Activated CD8-positive, alpha-beta memory T cell treated with anti-CD3 and anti-CD28 coated beads for 48 hours (primary cell): Measurements from ENCODE around the gene SPHK2.
"Not testable (repeated sequence)": the region's sequence is repeated elsewhere in the genome, so short reads cannot be mapped to it uniquely, and the experiment has no call there.

Experiments
- DNase-seq, 3 experiments: peaks; one replicate each; pipeline ENCODE4 v3.0.0-alpha.2; 2020; ENCODE audit warnings: low read depth in 2 of 3, low spot score in 2 of 3

Gene SPHK2

DNA sequence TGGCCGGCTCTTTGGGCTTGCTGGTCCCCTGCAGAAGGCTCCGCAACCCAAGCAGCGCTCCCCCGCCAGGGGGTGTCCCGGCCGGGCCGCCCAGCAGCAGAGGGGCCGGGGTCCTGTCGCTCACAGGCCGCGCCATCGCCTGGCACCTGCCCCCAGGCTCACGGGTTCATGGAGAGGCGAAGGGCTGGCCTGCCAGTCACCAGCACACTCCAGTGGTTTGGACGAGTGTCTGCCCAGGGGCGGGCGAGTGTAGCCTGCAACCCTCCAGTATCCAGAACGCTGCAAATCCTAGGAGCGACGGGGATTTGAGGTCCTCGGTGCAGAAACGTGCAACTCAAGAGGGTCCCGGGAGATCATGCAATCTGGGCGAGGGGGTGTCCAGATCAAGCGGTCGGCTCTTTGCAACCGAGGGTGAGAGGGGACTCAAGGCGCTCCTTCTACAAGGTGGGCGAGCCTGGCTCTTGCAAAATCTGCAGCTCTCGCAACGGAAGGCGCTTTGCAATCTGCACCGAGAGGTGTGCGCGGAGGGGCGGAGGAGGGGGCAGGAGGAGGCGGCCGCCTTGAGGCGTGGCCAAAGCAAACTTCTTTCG is 17.6 kb downstream of the SPHK2 start, which contains the start of gene DBP:
Gene DBP, minus strand, starts transcription at position 521 of the 590 bp plus-strand sequence. Its CDS starts 385 bp downstream, at position 136.
- DNase-seq: no peak

DNA sequence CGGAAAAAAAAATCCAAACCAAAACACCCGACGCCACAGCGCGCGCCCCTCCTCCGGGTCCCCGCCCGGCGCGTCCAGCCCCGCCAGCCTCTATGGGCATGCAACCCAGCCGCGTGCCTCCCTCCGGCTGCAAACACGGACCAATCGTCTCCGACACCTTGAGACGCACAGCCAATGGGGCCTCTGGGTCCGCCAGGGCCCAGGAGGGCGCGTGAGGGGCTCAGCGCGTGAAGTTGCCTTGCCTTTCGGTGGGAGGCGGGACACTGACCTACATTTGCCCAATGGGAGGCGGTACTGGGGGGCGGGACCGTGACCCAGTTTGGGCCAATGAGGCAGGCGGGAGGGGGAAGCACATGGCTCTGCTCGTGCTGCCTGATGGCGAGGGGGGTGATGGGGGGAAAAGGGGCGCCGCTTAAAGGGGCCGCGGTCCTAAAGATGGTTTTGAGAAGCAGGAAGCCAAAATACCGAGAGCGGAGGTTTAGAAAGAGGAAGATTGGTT is 18.2 kb downstream of the SPHK2 start:
- peak; percentile 92 to 97 (median 92) for DNase-seq

DNA sequence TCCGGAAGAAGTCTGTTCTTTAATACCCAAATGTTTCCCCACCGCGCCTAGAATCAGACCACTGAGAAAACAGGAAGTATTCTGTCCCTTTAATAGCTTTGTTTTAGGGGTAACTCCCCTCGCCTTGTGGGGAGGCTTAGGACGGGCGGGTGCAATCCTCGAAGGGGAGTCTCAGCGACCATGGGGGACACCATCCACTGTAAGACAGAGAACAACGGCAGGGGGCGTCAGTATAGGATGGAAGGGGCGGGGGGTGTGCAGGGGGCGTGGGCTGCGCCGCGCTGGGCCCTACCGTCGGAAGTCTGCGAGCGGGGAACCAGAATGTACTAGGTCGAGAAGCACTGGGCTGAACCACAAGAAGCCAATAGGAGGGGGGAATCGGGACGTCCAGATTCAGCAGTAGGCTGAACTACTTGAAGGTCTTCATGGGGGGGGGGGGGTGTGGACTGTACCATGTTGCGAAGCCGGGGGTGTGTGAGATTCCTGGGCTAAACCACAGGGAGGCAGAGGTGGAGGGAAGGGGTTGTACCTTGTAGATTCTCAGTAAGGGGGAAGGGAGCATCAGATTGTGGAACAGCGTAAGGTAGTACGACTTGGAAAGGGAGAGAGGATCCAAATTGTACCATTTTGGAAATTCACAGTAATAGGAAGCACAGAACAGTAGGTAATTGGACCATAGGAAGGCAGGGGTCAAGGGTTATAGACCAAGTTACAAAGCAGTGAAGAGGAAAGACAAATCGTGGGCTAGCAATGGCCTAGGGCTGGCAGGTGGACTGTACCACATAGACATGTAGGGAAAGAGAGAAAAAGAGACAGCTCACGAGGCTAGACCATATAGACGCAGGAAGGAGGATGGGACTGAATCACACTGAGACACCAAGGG is 18.9 kb downstream of the SPHK2 start:
- peak in 1 of 3 experiments; percentile 52 for DNase-seq

DNA sequence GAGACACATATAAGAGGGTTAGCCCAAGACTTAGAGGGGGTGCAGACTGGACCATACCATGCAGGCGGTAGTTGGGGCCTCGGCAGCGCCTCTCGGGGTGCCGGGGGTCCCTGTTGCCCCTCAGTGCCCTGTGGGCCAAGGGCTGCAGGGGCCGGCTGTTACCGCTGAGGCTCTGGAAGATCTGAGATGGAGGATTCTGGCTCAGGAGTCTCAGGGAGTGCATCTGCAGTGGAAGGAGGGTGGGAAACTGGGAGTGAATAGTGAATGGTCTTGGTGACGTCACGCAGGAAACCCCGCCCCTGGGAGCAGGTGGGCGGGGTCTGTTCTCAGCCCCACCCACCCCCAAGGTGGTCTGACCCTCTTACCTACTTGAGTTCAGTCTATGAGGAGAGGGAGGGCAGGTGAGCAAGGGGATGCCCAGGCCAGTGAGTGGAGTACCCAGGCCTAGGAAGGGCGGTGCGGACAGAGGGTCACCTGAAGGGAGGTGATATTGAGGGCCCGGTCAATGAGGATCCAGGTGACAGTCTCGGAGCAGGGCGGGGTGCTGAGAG is 19.6 kb downstream of the SPHK2 start:
- DNase-seq: no peak

DNA sequence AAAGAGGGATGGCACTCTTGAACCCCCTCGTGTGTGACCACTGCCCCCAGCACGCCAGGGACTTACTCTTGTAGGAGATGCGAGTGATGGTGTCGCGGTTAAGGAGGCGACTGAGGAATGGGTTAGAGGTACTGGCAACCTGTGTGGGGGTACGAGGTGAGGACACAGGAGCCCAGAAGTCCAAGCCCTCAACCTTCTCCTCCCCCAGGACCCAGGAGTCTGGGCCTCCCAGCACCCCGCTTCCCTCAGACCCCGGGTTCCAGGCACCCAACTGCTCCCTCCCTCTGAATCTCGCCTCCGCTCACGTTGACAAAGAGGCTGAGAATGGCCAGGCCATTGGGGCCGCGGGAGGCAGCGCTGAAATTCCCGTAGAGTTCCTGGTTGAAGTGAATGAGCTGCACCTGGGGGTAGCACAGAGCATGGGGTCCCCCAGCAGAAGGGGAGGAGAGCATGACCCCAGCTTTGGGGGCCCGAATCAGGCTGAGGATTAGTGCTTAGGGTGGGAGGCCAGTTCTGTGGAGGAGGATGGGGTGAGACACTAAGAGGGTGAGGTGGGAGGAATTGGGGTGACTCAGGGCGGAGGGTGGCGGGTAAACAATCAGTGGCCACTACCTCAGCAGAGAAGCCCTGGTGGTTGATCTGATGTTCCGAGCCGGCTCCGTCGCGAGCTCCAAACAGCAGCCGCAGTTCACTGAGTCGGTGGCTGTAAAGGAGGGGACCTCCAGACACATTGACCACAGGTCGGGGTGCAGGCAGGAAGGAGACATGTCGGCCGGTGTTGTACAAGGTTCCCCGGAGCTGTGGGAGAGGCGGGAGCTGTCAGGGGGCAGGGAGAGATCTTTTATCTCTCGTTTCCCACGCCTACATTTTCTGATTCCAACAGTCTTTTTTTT is 20.4 kb downstream of the SPHK2 start:
- no peak for DNase-seq

DNA sequence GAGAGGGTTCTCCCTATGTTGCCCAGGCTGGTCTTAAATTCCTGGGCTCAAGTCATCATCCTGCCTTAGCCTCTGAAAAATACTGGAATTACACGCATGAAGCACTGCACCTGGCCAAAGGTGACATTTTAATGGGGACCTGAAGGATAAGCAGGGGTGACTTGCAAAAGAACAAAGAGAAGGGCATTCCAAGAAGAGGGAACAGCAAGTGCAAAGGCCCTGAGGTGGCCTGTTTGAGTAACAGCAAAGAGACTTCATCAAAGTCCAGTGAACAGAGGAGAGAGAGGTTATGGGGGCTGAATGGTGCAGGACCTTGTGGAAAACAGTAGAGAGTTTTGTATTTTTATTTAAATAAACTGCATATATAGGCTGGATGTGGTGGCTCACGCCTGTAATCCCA is 22.5 kb downstream of the SPHK2 start:
- DNase-seq: no peak

DNA sequence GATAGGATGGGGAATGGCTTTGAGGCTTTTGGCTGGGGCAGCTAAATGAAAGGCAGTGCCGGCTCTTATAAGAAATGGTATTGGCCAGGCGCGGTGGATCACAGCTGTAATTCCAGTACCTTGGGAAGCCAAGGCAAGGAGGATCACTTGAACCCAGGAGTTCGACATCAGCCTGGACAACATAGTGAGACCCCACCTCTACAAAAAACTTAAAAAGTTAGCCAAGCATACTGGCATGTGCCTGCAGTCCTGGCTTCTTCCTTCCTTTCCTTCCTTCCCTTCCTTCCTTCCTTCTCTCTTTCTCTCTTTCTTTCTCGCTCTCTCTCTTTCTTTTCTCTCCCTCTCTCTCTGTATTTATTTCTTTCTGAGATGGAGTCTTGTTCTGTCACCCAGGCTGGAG is 23.6 kb downstream of the SPHK2 start:
- no peak for DNase-seq

DNA sequence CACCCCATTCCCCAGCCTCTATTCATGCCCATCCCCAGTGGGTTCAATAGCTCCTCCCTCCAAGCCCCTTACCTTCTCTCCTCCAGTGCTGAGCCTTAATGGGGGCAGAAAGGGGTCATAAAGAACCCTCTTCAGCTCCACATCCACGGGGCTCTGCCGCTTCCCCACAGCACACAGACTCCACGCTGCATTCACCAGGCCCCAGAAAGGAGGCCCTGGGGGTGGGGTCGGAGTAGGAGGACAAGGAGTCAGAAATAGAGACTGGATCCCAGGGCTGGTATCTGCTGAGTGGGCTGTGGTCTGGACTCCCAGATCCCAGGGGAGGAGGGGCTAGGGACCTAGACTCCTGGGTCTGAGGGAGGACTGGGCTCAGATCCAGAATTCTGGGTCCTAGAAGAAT is 25.0 kb downstream of the SPHK2 start:
- DNase-seq: no peak

DNA sequence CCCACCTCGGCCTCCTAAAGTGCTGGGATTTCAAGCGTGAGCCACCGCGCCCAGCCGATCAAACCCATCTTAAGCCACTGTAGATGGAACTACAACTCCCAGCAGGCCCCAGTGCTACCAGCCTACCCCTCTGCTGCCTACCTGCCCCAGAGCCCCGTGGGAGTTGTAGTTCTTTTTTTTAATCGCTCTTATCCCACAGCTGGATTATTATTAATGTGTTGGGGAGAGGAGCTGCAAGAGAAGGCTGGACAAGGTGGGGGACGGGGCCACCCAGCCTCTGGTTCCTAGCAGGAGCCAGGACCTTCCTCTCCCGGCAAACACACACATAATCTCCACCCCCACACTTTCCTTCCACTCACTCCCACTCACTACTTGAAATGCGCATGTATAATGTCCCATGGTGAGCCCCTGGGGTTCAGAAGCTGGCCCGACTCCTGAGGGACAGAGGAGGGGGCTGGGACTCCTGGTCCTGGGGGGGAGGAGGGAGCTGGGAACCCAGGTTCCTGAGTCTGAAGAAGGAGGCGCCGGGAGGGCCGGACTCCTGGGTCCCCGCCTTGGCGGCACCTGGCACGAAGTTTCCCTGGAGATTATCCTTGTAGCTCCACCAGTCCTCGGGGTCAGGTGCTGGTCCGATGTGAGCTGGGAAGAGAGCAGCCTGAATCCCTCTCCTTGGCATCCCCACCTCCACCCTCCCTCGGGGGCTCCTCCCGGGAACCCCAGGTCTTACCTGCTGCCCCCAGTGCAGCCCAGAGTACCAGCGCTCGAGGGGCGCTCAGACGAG is 25.7 kb downstream of the SPHK2 start:
- DNase-seq: peak in 2 of 3 experiments; percentile 44 to 51

DNA sequence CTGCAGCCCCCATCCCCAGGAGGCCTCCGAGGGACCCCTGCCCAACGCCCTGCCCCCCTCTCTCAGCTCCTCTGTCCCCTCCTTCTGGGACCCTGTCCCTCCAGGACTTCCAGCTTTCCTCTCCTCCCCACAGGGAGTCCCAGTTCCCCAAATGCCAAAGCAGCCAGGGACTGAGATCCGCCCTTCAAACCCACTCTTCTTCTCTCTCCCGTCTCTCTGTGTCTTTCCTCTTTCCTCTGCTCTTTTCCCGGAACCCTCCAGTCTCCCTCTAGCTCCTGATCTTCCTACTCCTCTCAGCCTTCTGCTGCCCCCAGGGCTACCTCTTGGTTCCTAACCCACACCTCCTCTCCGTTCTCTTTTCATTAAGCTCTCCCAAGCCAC is 26.3 kb downstream of the SPHK2 start:
- DNase-seq: no peak

DNA sequence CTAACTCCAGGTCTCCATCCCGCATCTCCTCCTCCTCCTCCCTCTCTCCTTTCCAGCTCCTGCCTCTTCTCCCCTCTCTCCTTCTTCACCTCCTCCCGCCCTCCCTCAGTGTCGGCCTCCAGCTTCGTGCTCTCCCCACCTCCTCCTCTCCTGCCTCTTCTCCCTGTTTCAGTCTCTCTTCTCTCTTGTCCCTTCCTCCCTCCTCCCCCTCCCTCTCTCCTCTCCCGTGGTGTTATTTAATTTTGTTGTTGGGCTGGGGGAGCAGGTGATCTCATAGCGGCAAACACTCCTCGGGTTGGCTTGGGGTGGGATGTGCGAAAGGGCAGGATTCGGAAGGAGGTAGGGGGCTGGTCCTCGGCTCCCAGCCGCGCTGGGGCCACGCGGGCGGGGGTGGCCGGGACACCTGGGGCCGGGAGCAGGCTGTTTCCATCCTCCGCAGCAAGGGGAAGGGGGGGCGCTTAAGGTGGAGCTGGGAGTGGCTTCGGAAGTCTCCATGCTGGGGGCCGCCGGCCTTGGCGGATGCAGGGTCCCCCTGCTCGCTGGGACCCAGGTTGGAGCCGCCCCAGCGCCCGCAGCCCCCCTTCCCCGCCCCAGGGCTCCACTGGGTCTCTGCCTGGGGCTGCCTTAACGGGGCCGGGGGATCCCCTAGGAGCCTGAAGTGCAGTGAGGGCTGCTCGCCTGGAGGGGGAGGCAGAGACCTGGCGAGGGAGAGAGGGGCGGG is 26.9 kb downstream of the SPHK2 start, which contains the start of gene CA11:
Gene CA11, minus strand, starts transcription at position 187 of the 721 bp plus-strand sequence. CDS start 555 bp downstream, outside the sequence.
- DNase-seq: peak; percentile 78 to 94 (median 82)

DNA sequence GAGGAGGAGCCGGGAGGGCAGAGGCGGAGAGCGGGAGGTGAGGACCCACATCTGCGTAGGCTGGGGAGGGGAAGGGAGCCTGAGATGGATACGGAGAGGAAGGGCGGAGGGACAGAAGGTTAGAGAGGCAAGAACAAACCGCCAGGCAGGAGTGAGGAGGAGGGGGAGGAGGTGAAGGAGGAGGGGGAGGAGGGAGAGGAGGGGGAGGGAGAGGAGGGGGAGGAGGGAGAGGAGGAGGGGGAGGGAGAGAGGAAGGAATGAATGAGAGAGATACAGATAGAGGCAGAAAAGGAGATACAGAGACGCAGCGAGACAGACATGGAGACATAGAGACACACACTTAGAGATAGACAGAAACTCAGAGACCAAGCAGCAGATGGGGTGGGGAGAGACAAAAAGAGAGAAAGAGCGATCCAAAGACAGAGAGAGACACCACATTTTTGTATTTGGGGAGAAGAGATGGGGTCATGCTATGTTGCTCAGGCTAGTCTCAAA is 27.5 kb downstream of the SPHK2 start:
- no peak for DNase-seq

DNA sequence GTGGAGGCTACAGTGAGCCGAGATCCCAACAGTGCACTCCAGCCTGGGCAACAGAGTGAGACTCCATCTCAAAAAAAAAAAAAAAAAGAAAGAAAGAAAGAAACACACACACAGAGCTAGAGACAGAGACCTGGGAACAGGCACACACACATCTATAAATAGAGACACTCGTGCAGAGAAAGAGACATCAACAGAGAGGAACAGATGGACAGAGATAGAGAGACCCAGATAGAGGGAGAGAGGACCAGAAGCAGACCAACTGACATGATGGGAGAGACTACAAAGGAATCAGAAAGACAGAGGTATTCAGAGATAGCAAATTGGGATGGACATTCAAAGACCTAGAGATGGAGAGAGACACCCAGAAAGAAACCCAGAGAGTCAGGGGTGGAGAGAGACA is 28.8 kb downstream of the SPHK2 start:
- no peak for DNase-seq

DNA sequence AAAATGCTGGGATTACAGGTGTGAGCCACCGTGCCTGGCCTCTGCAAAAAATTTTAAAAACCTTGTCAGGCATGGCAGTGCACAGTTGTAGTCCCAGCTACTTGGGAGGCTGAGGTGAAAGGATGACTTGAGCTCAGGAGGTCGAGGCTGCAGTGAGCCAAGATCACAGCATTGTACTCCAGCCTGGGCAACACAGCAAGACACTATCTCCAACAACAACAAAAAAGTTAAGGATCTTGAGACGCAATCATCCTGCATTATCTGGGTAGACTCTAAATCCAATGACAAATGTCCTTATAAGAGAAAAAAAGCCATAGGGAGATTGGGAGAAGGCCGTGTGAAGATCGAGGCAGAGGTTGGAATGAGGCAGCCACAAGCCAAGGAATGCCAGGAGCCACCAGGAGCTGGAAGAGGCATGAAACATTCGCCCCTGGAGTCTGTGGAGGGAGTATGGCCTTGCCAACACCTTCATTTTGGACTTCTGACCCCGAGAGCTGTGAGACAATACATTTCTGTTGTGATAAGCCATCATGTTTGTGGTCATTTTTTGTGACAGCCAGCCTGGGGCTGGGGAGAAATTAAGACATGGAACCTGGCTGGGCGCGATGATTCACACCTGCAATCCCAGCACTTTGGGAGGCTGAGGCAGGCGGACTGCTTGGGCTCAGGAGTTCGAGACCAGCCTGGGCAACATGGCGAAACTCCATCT is 31.8 kb downstream of the SPHK2 start:
- no peak for DNase-seq

DNA sequence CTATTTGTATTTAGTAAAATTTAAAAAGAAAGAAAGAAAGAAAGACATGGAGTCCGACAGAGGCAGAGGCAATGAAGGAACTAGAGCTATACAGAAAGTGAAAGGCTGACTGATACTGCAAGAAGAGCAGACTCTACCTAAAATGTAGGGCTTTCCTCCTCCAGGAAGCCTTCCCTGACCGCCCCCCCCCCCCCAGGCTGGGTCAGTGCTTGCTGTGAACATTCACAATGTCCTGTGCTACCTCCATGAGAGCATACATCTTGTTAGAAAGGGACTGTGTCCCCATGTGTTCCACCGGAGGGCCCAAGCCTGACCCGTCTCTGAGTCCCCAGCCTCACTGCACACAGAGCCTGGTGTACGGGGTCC is 32.4 kb downstream of the SPHK2 start:
- no peak for DNase-seq

DNA sequence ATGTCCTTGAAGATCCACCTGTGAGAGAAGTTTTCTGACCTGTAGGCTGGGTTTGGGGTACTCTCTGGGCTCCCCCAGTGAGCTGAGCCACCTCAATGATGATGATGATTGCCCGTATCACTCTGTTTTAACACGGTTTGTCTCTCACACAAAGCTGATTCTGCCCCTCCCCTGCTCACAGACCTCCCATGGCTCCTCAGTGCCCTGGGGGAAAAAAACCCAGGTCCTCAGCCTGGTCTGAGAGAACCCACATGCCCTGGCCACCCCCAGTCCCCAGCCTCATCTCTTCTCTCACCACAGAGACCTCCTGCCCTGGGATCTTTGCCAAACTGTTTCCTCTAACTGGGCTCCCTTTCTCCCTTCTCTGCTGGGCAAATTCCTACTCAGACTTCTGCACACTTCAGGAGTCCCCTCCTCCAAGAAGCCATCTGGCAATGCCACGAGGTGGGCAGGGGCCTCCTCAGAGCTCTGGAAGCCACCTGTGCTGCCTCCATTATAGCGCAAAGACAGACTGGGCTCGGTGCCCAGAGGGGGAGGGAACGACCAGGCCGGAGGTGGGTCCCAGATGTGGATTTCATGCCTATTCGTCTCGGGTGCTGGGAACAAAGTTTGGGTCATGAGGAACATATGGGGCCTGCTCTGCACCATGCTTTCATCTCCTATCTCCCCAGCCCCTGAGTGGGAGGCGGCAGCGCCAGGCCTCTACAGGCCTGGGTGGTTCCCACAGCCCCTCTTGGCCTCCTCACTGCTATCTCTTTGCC is 35.2 kb downstream of the SPHK2 start:
- no peak for DNase-seq

DNA sequence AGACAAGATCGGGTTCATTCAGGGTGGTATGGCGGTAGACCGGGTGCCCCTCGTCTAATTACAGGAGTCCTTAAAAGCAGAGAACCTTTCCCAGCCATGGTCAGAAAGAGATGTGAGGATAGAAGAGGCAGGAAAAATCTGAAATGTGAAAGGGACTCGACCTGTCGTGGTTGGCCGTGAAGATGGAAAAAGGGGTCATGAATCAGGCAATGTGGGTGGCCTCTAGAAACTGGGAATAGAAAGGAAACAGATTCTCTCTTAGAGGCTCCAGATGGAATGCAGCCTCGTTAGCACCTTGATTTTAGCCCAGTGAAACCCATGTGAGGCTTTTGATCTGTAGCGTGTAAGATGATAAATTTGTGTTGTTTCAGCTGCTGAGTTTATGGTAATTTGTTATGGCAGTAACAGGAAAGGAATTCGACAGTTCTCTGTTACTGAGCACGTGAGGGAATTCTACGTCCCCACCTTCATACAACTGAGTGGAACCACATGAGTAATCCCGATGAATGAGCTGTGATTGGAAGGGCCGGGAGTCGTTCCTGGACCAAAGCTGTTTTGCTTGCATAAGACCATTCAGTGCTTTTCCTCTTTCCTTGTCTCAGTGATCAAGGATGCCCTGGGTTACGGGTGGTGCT is 37.7 kb downstream of the SPHK2 start:
- DNase-seq: no peak

DNA sequence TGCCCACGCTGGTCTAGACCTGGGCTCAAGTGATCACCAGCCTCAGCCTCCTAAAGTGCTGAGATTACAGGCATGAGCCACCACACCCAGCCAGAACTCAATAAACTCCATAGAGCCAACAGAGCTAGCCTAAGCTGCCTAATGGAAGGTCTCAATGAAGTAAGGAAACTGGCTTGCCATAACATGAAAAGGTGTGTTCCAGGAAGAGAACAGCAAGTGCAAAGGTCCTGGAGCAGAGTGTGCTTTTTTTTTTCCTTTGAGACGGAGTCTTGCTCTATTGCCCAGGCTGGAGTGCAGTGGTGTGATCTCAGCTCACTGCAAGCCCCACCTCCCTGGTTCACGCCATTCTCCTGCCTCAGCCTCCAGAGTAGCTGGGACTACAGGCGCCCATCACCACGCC is 38.5 kb downstream of the SPHK2 start:
- DNase-seq: not testable (repeated sequence)
